Measurements from ENCODE around the gene STX18.

STX18 gene

DNA sequence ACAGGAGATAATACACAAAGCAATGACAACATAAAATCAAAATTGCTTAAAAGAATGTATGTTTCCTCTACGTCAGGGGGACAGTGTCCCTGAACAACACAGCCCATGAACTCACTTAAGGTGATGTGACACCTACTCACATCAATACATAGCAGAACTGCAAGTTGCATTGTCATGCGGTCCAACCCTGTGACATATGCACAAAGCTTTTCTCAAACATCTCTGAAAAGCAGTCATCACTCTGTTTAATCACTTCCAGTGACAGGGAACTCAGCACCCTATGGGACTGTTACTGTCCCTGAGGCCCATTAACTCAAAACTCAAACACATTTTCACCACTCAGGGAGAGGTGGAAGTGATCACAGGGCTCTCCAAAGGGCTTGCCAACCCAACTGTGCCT is 2.4 kb downstream of the STX18 start:
- Histone ChIP-seq H3K4me2 (ENCODE audit: low read length) (no peak overlapping the region), H2BK120ac (ENCODE audit: insufficient read depth, low read length, poor library complexity) (no peak overlapping the region), H3K36me3 (ENCODE audit: control insufficient read depth in 1 of 2, insufficient read depth in 2 of 2, low read length in 2 of 2) (no peaks in the 10 kb centered on the region), H3K4ac (ENCODE audit: low read depth, low read length) (no peak overlapping the region), H3K4me3 (ENCODE audit: low read depth, low read length) (no peak overlapping the region), H2BK5ac (ENCODE audit: low read depth, low read length, poor library complexity) (no peak overlapping the region), H3K27ac (ENCODE audit: low read depth, low read length) (no peak overlapping the region), H4K91ac (ENCODE audit: low read depth, low read length) (no peak overlapping the region), H4K12ac (ENCODE audit: low read depth, low read length) (no peak overlapping the region), H3K14ac (ENCODE audit: low read length) (no peak overlapping the region), H3K18ac (ENCODE audit: low read length) (no peak overlapping the region), H3K27me3 (ENCODE audit: insufficient read depth, low read length) (no peaks in the 10 kb centered on the region), H4K8ac (ENCODE audit: low read depth, low read length) (no peak overlapping the region), H2BK12ac (ENCODE audit: low read length) (no peak overlapping the region), H3K9me3 (ENCODE audit: insufficient read depth, low read depth, low read length) (no peaks in the 10 kb centered on the region), H3K79me2 (ENCODE audit: control insufficient read depth, insufficient read depth, low read length, poor library complexity) (peaks cover 8% of the 10 kb centered on the region), H3K4me1 (ENCODE audit: control insufficient read depth in 1 of 2, insufficient read depth in 2 of 2, low read length in 2 of 2) (peaks cover 0 to 2% of the 10 kb centered on the region in 2 experiments), H2AFZ (ENCODE audit: insufficient read depth, low read length, poor library complexity) (no peak overlapping the region), H3K23ac (ENCODE audit: low read length) (no peak overlapping the region), H3K9ac (ENCODE audit: low read length) (no peak overlapping the region), H3K79me1 (ENCODE audit: low read length) (peaks cover 9% of the 10 kb centered on the region), H2AK5ac (ENCODE audit: low read length) (no peak overlapping the region)
- WGBS (ENCODE audit: extremely low coverage, insufficient coverage, insufficient read length), result no CpG with 5 or more reads among the region's 2 CpGs
- DNase-seq, result no peak

- H2AFZ ChIP-seq (ENCODE audit: insufficient read depth, low read length, poor library complexity), result no peak overlapping the region
- no peak overlapping the region for H3K23ac ChIP-seq (ENCODE audit: low read length)
- H3K27ac ChIP-seq (ENCODE audit: low read depth, low read length), result no peak overlapping the region
- no peaks in the 10 kb centered on the region for H3K79me2 ChIP-seq (ENCODE audit: control insufficient read depth, insufficient read depth, low read length, poor library complexity)
- no peak overlapping the region for H3K9ac ChIP-seq (ENCODE audit: low read length)
- H3K4me3 ChIP-seq (ENCODE audit: low read depth, low read length), result no peak overlapping the region
- no peak overlapping the region for H4K91ac ChIP-seq (ENCODE audit: low read depth, low read length)
- no peak overlapping the region for H3K14ac ChIP-seq (ENCODE audit: low read length)
- H3K79me1 ChIP-seq (ENCODE audit: low read length), result no peaks in the 10 kb centered on the region
- H2BK12ac ChIP-seq (ENCODE audit: low read length), result no peak overlapping the region
- H3K4me2 ChIP-seq (ENCODE audit: low read length), result no peak overlapping the region
- H2BK120ac ChIP-seq (ENCODE audit: insufficient read depth, low read length, poor library complexity), result no peak overlapping the region
- H3K18ac ChIP-seq (ENCODE audit: low read length), result no peak overlapping the region
- H3K9me3 ChIP-seq (ENCODE audit: insufficient read depth, low read depth, low read length), result no peaks in the 10 kb centered on the region
- H4K8ac ChIP-seq (ENCODE audit: low read depth, low read length), result no peak overlapping the region
- H2AK5ac ChIP-seq (ENCODE audit: low read length), result no peak overlapping the region
- DNase-seq, result no peak
- peaks cover 0 to 2% of the 10 kb centered on the region in 2 experiments for H3K4me1 ChIP-seq (ENCODE audit: control insufficient read depth in 1 of 2, insufficient read depth in 2 of 2, low read length in 2 of 2)
- no peak overlapping the region for H4K12ac ChIP-seq (ENCODE audit: low read depth, low read length)
- H3K27me3 ChIP-seq (ENCODE audit: insufficient read depth, low read length), result no peaks in the 10 kb centered on the region
- no peaks in the 10 kb centered on the region for H3K36me3 ChIP-seq (ENCODE audit: control insufficient read depth in 1 of 2, insufficient read depth in 2 of 2, low read length in 2 of 2)
- no peak overlapping the region for H3K4ac ChIP-seq (ENCODE audit: low read depth, low read length)
- H2BK5ac ChIP-seq (ENCODE audit: low read depth, low read length, poor library complexity), result no peak overlapping the region
Observed at GRCh38 chr4:4535590-4535989, 6.3 kb downstream of the STX18 start.

GRCh38 chr4:4534515-4535145 is 7.2 kb downstream of the STX18 start:
- no peak overlapping the region for H3K23ac ChIP-seq (ENCODE audit: low read length)
- 100% methylated on average over 1 of the region's 9 CpGs for WGBS (ENCODE audit: extremely low coverage, insufficient coverage, insufficient read length)
- H3K27me3 ChIP-seq (ENCODE audit: insufficient read depth, low read length), result no peaks in the 10 kb centered on the region
- DNase-seq, result no peak
- no peaks in the 10 kb centered on the region for H3K9me3 ChIP-seq (ENCODE audit: insufficient read depth, low read depth, low read length)
- H3K36me3 ChIP-seq (ENCODE audit: control insufficient read depth in 1 of 2, insufficient read depth in 2 of 2, low read length in 2 of 2), result no peaks in the 10 kb centered on the region
- H2BK12ac ChIP-seq (ENCODE audit: low read length), result no peak overlapping the region
- no peak overlapping the region for H3K27ac ChIP-seq (ENCODE audit: low read depth, low read length)
- no peak overlapping the region for H4K91ac ChIP-seq (ENCODE audit: low read depth, low read length)
- no peak overlapping the region for H3K14ac ChIP-seq (ENCODE audit: low read length)
- no peak overlapping the region for H3K4me2 ChIP-seq (ENCODE audit: low read length)
- no peak overlapping the region for H2BK120ac ChIP-seq (ENCODE audit: insufficient read depth, low read length, poor library complexity)
- no peak overlapping the region for H3K4me3 ChIP-seq (ENCODE audit: low read depth, low read length)
- no peak overlapping the region for H2AFZ ChIP-seq (ENCODE audit: insufficient read depth, low read length, poor library complexity)
- no peak overlapping the region for H4K12ac ChIP-seq (ENCODE audit: low read depth, low read length)
- H2AK5ac ChIP-seq (ENCODE audit: low read length), result no peak overlapping the region
- H3K9ac ChIP-seq (ENCODE audit: low read length), result no peak overlapping the region
- no peak overlapping the region for H3K4ac ChIP-seq (ENCODE audit: low read depth, low read length)
- H3K18ac ChIP-seq (ENCODE audit: low read length), result no peak overlapping the region
- H3K79me2 ChIP-seq (ENCODE audit: control insufficient read depth, insufficient read depth, low read length, poor library complexity), result no peaks in the 10 kb centered on the region
- no peak overlapping the region for H4K8ac ChIP-seq (ENCODE audit: low read depth, low read length)
- H2BK5ac ChIP-seq (ENCODE audit: low read depth, low read length, poor library complexity), result no peak overlapping the region
- no peaks in the 10 kb centered on the region for H3K79me1 ChIP-seq (ENCODE audit: low read length)
- H3K4me1 ChIP-seq (ENCODE audit: control insufficient read depth in 1 of 2, insufficient read depth in 2 of 2, low read length in 2 of 2), result no peaks in the 10 kb centered on the region

- Histone ChIP-seq H4K12ac (ENCODE audit: low read depth, low read length) (no peak overlapping the region), H3K27me3 (ENCODE audit: insufficient read depth, low read length) (no peaks in the 10 kb centered on the region), H3K9ac (ENCODE audit: low read length) (no peak overlapping the region), H2BK120ac (ENCODE audit: insufficient read depth, low read length, poor library complexity) (no peak overlapping the region), H3K79me2 (ENCODE audit: control insufficient read depth, insufficient read depth, low read length, poor library complexity) (no peaks in the 10 kb centered on the region), H3K18ac (ENCODE audit: low read length) (no peak overlapping the region), H3K14ac (ENCODE audit: low read length) (no peak overlapping the region), H3K4me2 (ENCODE audit: low read length) (no peak overlapping the region), H3K9me3 (ENCODE audit: insufficient read depth, low read depth, low read length) (no peaks in the 10 kb centered on the region), H2BK12ac (ENCODE audit: low read length) (no peak overlapping the region), H3K4ac (ENCODE audit: low read depth, low read length) (no peak overlapping the region), H2AFZ (ENCODE audit: insufficient read depth, low read length, poor library complexity) (no peak overlapping the region), H3K27ac (ENCODE audit: low read depth, low read length) (no peak overlapping the region), H3K23ac (ENCODE audit: low read length) (no peak overlapping the region), H3K4me3 (ENCODE audit: low read depth, low read length) (no peak overlapping the region), H2BK5ac (ENCODE audit: low read depth, low read length, poor library complexity) (no peak overlapping the region), H2AK5ac (ENCODE audit: low read length) (no peak overlapping the region), H3K79me1 (ENCODE audit: low read length) (no peaks in the 10 kb centered on the region), H4K8ac (ENCODE audit: low read depth, low read length) (no peak overlapping the region), H3K36me3 (ENCODE audit: control insufficient read depth in 1 of 2, insufficient read depth in 2 of 2, low read length in 2 of 2) (no peaks in the 10 kb centered on the region), H3K4me1 (ENCODE audit: control insufficient read depth in 1 of 2, insufficient read depth in 2 of 2, low read length in 2 of 2) (no peaks in the 10 kb centered on the region), H4K91ac (ENCODE audit: low read depth, low read length) (no peak overlapping the region)
- DNase-seq, result no peak
- no CpG with 5 or more reads among the region's 8 CpGs for WGBS (ENCODE audit: extremely low coverage, insufficient coverage, insufficient read length)
Observed at GRCh38 chr4:4533461-4534169, 8.2 kb downstream of the STX18 start.

All from trophoblast cell (in vitro differentiated cells and primary cell).